Tibial artery (tissue), 4 donors: ENCODE data around the gene PLK5.

ENCODE experiments used
- DNase-seq, 2 donors: peaks; one replicate each; pipeline ENCODE4 v3.0.0-alpha.2; 2019
- H3K27ac ChIP-seq, 2 donors: fragments of 200-600 bp; sonication (generic) in 1 of 2; 1 replicate in 1 of 2; 2 replicates in 1 of 2; pipeline ENCODE4 v1.5.1; 2018 to 2019; ENCODE audit warnings: mild to moderate bottlenecking in 1 of 2
- H3K27me3 ChIP-seq, 2 donors: fragments of 200-600 bp; sonication (generic) in 1 of 2; one replicate each; pipeline versions ENCODE4 v1.5.1 to v1.6.0; 2016 to 2019
- H3K36me3 ChIP-seq, 3 donors: fragments of 200-600 bp; sonication (generic) in 2 of 3; one replicate each; pipeline ENCODE4 v1.5.1; 2016 to 2019; ENCODE audit warnings: mild to moderate bottlenecking in 2 of 3
- H3K4me1 ChIP-seq, 4 donors: fragments of 200-600 bp; sonication (generic) in 2 of 4; 1 replicate in 3 of 4; 2 replicates in 1 of 4; pipeline ENCODE4 v1.5.1; 2016 to 2019
- H3K4me3 ChIP-seq, 2 donors: fragments of 200-600 bp; sonication (generic) in 1 of 2; 1 replicate in 1 of 2; 2 replicates in 1 of 2; pipeline ENCODE4 v1.5.1; 2018 to 2019; ENCODE audit warnings: mild to moderate bottlenecking in 2 of 2
- H3K9me3 ChIP-seq, 3 donors: fragments of 200-600 bp; sonication (generic) in 1 of 3; one replicate each; pipeline ENCODE4 v1.5.1; 2016 to 2019
- intact Hi-C: fragments of 100-400 bp; cut with DNase I; formaldehyde crosslinking; loops from one replicate; pipeline ENCODE4 v1.15.0; 2023; ENCODE audit warnings: low total_unique reads
- TF ChIP-seq, protein P1 (sequence below), 2 experiments: fragments of 200-600 bp in 1 of 2; fragments of 450-650 bp in 1 of 2; IDR thresholded peaks; one replicate each; pipeline ENCODE4 v1.5.1; 2017 to 2019; ENCODE audit warnings: antibody characterized with exemption in 2 of 2, mild to moderate bottlenecking in 1 of 2, moderate library complexity in 1 of 2

Gene PLK5

DNA sequence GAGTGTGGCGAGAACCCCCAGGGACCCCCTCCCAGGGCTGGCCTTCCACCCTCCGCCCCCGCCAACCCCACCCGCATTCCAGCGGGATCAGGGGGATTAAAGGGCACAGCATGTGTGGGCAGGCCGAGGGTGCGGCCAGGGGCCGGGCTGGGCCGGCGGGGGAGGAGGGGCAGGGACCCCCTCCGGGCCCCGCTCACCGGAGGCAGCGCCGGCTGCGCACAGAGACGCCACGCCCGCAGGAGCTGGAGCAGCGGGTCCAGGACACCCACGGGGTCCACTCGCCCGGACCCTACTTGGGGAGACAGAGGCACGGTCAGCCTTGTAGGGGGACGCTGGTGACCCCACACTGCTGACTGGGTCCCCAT is 13.5 kb upstream of the PLK5 start:
- Histone ChIP-seq H3K27me3 (peaks cover 0 to 64% of the 10 kb centered on the region in 2 donors), H3K9me3 (peaks cover 0 to 8% (median 0%) of the 10 kb centered on the region in 3 donors), H3K27ac (no peak overlapping the region), H3K4me1 (peaks cover 0 to 42% (median 23%) of the 10 kb centered on the region in 4 donors), H3K4me3 (no peak overlapping the region), H3K36me3 (no peaks in the 10 kb centered on the region)
- DNase-seq: no peak
- TF ChIP-seq, protein P1, sequence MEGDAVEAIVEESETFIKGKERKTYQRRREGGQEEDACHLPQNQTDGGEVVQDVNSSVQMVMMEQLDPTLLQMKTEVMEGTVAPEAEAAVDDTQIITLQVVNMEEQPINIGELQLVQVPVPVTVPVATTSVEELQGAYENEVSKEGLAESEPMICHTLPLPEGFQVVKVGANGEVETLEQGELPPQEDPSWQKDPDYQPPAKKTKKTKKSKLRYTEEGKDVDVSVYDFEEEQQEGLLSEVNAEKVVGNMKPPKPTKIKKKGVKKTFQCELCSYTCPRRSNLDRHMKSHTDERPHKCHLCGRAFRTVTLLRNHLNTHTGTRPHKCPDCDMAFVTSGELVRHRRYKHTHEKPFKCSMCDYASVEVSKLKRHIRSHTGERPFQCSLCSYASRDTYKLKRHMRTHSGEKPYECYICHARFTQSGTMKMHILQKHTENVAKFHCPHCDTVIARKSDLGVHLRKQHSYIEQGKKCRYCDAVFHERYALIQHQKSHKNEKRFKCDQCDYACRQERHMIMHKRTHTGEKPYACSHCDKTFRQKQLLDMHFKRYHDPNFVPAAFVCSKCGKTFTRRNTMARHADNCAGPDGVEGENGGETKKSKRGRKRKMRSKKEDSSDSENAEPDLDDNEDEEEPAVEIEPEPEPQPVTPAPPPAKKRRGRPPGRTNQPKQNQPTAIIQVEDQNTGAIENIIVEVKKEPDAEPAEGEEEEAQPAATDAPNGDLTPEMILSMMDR (IDR thresholded peaks at IDR 0.05): no peak
- intact Hi-C loops: no loop called here

DNA sequence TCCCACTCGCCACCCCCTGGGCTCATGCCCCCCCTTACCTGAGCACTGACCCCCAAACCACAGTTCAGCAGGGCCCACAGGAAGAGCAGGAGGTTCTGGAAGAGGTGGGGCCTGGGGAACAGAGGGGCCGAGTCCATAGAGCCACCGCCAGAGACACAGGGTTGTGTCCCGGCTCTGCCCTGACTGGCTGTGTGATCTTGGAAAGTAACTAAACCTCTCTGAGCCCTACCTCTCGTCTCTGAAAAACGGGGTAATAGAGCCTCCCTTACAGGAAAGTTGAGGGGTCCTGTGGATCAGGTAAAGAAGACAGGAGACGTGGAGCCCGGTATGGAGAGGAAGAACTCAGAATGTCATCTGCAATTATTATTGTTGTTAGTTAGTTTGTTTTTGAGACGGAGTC is 13.1 kb upstream of the PLK5 start:
- TF ChIP-seq, protein P1 (IDR thresholded peaks at IDR 0.05): no peak
- Histone ChIP-seq H3K27me3 (peaks cover 0 to 67% of the 10 kb centered on the region in 2 donors), H3K4me1 (peaks cover 0 to 42% (median 23%) of the 10 kb centered on the region in 4 donors), H3K4me3 (no peak overlapping the region), H3K9me3 (peaks cover 0 to 8% (median 0%) of the 10 kb centered on the region in 3 donors), H3K27ac (no peak overlapping the region), H3K36me3 (no peaks in the 10 kb centered on the region)
- intact Hi-C loops: no loop called here
- no peak for DNase-seq

DNA sequence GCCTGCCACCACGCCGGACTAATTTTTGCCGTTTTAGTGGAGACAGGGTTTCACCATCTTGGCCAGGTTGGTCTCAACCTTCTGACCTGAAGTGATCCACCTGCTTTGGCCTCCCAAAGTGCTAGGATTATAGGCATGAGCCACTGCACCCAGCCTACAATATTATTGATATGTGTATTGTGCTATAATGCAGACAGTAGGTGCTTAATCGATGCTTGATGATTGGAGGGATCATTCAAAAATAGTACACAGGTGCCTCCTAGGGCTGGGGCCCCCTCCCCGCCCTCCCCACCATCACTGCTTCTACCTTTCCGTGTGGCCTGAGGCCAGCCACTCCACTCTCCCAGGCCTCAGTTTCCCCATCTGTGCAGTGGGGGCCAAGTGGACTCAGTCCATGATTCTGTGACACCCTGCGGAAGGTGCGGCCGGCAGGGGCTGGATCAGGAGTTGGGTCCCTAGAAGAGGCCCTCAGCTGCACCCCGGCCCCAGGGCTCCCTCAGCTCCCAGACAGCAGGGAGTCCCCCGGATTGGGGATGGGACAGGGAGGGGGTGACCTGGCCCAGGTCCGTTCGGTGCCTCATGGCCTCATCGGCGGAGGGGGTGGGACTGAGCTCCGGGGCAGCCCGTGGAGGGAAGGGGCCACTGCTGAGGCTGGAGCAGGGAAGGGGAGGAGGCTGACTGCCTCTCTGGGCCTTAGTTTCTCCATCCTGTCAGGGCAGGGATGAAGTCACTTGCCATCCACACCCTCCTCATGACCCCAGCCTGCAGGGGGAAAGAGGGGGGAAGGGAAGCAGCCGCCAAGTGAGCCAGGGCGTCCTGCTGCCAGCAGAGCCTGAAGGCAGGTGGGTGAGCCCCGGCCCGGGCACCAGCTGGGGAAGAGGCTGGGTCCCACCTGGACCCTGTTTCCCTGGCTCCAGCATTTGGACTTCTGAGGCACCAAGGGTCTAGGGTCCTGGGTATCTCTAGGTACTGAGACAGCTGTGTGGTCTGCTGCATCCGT is 12.3 kb upstream of the PLK5 start:
- TF ChIP-seq, protein P1 (IDR thresholded peaks at IDR 0.05): no peak
- intact Hi-C loops: no loop called here
- peaks cover 0 to 69% of the 10 kb centered on the region in 2 donors for H3K27me3 ChIP-seq
- no peak for DNase-seq
- no peak overlapping the region for H3K4me3 ChIP-seq
- no peaks in the 10 kb centered on the region for H3K36me3 ChIP-seq
- peaks cover 0 to 8% (median 0%) of the 10 kb centered on the region in 3 donors for H3K9me3 ChIP-seq
- H3K27ac ChIP-seq: no peak overlapping the region
- peaks cover 0 to 42% (median 23%) of the 10 kb centered on the region in 4 donors for H3K4me1 ChIP-seq

DNA sequence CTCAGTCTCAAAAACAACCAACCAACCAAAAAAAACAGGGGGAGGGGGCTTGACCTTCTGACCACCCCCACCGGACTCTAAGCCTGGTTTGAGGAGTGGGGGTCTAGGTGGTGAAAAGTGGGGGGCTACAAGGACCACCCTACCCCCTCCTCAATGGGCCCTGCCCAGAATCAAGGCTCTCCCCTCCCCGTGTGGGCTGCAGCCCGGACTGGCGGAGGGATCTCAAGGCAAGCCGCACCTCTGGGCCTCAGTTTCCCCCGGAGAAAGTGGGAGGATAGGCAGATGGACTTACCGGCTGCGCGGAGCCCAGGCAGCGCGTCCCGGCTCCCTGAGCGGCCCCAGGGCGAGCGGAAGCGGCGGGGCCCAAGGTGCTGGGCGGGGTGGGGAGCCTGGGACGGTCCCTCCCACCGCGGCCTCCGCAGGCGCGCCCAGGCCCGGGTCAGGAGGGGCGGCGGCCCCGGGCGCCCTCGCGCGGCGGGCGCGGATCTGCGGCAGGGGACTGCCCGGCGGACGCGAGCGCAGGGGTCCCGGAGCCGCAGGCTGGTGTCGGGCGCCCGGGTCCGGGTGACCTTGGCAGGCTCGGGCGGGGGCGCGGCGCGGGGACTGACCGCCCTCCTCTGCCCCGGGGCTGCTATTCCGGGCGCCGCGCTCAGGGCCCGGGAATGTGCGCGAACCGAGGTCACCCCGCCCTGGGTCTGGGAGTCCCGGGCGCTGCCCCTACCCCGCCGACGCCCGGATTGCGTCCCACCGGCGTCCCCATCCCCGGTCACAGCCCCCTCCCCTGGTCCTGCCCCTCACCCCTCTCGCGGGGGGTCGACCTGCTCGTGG is 11.0 kb upstream of the PLK5 start, which contains the start of gene ADAMTSL5:
Gene ADAMTSL5, minus strand, starts transcription at position 349 of the 828 bp plus-strand sequence. CDS start 2,076 bp downstream, outside the sequence.
- TF ChIP-seq, protein P1 (IDR thresholded peaks at IDR 0.05): no peak
- peaks cover 0 to 33% (median 15%) of the 10 kb centered on the region in 4 donors for H3K4me1 ChIP-seq
- intact Hi-C loops: no loop called here
- H3K27ac ChIP-seq: peak within 1 kb of the TSS; percentile 15 to 51
- no peaks in the 10 kb centered on the region for H3K36me3 ChIP-seq
- peaks cover 0 to 61% of the 10 kb centered on the region in 2 donors for H3K27me3 ChIP-seq
- no peak for DNase-seq
- H3K4me3 ChIP-seq: peak within 1 kb of the TSS; percentile 44 to 59
- H3K9me3 ChIP-seq: peaks cover 0 to 8% (median 0%) of the 10 kb centered on the region in 3 donors

DNA sequence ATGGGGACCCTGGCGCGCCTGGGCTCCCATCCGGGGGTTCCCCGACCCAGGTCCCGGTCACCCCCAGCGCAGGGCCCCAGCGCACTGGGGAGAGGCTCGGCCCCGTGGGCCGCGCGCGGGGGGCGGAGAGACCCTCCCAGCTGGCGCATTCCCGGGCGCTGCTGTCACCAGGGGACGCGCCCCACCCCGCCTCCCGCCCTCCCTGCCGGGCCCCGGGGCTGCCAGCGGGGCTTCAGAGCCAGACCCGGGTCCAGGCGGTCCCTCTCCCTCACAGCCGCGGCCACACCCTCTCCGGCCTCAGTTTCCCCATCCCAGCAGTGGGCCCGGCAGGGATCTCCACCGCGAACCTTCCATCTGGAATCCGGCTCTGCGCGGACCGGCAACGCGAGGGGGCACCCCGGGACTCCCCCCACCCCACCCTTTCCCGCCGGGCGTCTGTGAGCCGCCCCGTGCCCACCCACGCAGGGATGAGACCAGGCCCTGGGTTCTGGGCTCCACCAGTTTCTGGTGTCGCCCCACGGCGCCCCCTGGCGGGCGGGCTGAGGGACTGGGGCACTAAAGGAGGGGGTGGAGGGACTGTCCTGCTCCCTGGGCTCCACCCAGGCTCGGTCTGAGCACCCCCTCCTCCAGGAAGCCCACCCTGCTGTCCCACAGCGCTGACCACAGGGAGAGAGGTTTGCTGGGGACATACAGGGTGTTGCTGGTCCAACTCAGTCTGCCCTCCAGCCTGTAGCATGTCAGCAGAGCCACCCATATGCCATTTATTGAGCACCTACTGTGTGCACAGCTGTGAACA is 10.2 kb upstream of the PLK5 start:
- no peak for DNase-seq
- H3K27me3 ChIP-seq: peaks cover 0 to 67% of the 10 kb centered on the region in 2 donors
- H3K36me3 ChIP-seq: no peaks in the 10 kb centered on the region
- H3K4me1 ChIP-seq: peaks cover 0 to 27% (median 11%) of the 10 kb centered on the region in 4 donors
- peaks cover 0 to 2% (median 0%) of the 10 kb centered on the region in 3 donors for H3K9me3 ChIP-seq
- TF ChIP-seq, protein P1 (IDR thresholded peaks at IDR 0.05): peak; percentile 30 to 48
- intact Hi-C loops: no loop called here
- peak overlapping the region; percentile 44 to 59 for H3K4me3 ChIP-seq
- H3K27ac ChIP-seq: peak overlapping the region; percentile 15 to 51
